ENCODE measurements around the gene OR6K3.
"Not testable (repeated sequence)": the region's sequence is repeated elsewhere in the genome, so short reads cannot be mapped to it uniquely, and the experiment has no call there.

The OR6K3 gene, protein sequence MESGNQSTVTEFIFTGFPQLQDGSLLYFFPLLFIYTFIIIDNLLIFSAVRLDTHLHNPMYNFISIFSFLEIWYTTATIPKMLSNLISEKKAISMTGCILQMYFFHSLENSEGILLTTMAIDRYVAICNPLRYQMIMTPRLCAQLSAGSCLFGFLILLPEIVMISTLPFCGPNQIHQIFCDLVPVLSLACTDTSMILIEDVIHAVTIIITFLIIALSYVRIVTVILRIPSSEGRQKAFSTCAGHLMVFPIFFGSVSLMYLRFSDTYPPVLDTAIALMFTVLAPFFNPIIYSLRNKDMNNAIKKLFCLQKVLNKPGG

GRCh38 chr1:158720620-158721019 lies at the start of gene OR6K3:
Gene OR6K3 (minus strand): TSS chr1:158720720. CDS start chr1:158718115, 2,605 bp downstream.
- DNase-seq = no peak

- no peak for DNase-seq
Observed at GRCh38 chr1:158754420-158754819, 33.9 kb upstream of the OR6K3 start, which contains the start of gene OR6K6. Gene OR6K6 (plus strand): TSS chr1:158754720. CDS start chr1:158754888, 168 bp downstream.

DNA sequence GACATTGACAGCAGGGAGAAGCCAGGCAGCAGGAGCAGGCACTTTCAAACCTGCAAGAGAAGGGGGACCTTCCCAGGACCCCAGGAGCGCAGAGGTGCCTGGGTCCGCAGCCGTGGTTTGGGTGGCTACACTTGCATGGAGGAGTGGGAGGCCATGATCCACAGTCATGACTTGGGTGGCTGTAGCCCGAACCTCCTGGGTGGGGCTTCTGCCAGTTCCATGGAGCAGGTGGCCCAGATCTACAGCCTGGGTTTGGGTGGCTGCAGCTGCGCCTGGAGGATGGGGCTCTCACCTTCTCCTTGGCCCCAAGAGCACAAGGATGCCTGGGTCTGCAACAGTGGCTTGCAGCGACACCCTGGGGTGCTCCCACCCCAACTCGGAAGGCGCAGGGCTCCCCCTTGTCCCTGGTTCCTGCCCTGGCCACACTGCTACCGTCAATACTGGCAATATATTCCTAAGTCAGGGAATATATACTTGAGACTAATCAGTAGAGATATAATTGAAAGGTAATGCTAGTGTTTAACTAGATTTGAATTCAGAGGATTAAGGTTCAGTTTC lies 31.7 kb upstream of the OR6K3 start:
- DNase-seq = no peak

DNA sequence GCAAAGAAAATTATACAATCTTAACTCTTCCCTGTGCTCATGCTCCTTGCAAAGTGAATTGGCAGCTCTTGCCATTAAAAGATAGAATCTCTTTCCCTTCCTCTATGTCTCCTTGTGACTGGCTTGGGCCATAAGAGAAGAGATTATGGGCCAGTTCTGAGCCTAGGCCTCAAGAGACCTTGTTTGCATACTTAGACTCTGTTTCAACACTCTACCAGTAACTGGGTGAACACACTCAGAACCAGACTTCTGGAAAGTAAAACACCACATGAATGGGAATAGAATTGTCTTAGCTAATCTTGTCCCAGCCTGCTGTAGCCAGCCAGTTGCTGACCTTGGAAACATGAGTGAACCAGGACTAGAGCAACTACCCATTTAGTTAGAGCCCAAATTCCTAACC lies 15.3 kb upstream of the OR6K3 start:
- DNase-seq = no peak

- DNase-seq = no peak
Observed at GRCh38 chr1:158732524-158732923, 12.0 kb upstream of the OR6K3 start.

- DNase-seq = no peak
Observed at GRCh38 chr1:158731707-158732106, 11.2 kb upstream of the OR6K3 start.

DNA sequence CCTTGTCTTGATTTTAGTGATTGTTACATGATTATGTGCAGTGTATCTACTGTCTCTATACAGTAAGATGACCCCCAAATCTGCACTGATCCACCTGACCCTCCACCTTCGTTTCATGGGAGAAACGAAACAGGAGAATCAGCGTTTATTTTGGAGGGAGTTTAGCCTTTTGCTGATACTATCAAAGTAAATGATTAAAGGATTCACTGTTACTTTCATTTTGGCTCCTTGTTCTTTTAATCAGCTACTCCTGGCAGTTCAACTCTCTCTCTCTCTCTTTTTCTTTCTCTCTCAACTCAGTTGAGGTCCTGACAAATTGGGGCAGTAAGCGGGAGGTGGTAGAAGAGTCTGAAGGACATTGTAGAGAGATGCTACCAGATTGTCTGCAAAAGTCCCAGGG lies 9.9 kb upstream of the OR6K3 start:
- DNase-seq = no peak

- no peak for DNase-seq
Observed at GRCh38 chr1:158728510-158729225, 8.1 kb upstream of the OR6K3 start.

DNA sequence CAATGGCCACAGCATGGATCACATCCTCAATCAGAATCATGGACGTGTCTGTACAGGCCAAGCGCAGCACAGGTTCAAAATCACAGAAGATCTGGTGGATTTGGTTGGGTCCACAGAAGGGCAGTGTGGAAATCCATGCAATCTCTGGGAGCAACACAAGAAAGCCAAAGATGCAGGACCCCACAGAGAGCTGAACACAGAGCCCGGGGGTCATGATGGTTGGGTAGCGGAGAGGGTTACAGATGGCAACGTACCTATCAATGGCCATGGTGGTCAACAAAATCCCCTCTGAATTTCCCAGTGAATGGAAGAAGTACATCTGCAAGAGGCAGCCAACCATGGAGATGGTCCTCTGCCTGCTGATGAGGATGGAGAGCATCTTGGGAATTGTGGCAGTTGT lies 3.9 kb upstream of the OR6K3 start:
- no peak for DNase-seq

- DNase-seq = no peak
Observed at GRCh38 chr1:158719664-158720063, 856 bp downstream of the OR6K3 start.

DNA sequence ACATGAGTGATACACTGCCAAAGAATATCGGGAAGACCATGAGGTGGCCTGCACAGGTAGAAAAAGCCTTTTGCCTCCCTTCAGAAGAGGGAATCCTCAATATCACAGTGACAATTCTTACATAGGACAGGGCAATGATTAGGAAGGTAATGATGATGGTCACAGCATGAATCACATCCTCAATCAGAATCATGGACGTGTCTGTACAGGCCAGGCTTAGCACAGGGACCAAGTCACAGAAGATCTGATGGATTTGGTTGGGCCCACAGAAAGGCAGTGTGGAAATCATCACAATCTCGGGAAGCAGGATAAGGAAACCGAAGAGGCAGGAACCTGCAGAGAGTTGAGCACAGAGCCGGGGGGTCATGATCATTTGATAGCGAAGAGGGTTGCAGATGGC lies 3.2 kb downstream of the OR6K3 start:
- no peak for DNase-seq

GRCh38 chr1:158716335-158716734 lies 4.2 kb downstream of the OR6K3 start:
- no peak for DNase-seq

DNA sequence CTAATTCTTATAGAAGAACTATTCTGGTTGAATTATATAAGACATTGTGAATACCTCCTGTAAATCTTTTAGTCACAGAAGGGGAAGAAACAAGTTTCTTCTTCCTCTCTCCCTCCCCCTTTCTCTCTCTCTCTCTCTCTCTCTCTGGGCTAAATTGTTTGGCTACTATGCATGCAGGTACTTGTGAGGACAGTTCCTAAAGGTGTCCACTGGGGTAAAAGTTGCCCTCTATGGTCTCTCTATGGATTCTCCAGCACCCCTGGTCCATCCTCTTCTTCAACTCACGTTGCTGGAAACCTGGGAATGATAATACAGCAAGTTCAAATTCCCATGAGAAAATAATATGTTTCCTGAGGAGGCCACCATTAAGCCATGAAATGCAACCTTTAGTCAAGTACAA lies 5.8 kb downstream of the OR6K3 start:
- no peak for DNase-seq

GRCh38 chr1:158711098-158711497 lies 9.4 kb downstream of the OR6K3 start:
- DNase-seq = no peak

- no peak for DNase-seq
Observed at GRCh38 chr1:158706096-158706495, 14.4 kb downstream of the OR6K3 start.

DNA sequence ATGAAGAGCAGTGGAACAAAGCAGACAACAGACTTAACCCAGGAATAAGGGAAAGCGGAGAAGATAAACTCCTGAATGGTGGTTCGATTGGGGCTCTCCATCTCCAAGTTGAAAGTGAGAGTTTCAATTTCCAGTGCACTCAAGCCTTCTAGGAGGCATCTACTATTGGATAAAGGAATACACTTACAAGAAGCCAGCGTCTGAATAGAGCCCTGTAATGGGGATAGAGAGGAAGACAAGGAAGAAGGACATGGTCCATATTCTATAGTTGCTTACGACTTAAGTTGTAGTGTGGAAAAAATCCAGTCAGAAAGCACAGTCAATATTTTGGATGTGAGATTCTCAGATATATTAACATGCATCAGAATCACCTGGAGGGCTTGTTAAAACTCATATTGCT lies 20.0 kb downstream of the OR6K3 start, which contains the start of gene OR6K2:
Gene OR6K2 (minus strand): TSS at position 101 of the 400 bp plus-strand sequence. CDS start 0 bp downstream, at position 101.
- DNase-seq = no peak

GRCh38 chr1:158694596-158694995 lies 25.9 kb downstream of the OR6K3 start:
- DNase-seq = no peak

- DNase-seq = no peak
Observed at GRCh38 chr1:158692356-158692755, 28.2 kb downstream of the OR6K3 start.

- no peak for DNase-seq
Observed at GRCh38 chr1:158691907-158692306, 28.6 kb downstream of the OR6K3 start.

DNA sequence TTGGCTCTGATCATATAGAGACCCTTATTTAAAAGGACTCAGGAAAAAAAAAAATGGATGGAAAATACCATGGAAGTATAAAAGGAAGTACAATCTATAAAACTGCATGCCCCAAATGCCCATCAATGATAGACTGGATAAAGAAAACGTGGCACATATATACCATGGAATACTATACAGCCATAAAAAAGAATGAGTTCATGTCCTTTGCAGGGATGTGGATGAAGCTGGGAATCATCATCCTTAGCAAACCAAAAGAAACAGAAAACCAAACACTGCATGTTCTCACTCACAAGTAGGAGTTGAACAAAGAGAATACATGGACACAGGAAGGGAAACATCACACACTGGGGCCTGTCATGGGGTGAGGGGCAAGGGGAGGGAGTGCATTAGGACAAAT lies 29.4 kb downstream of the OR6K3 start:
- not testable (repeated sequence) for DNase-seq

DNA sequence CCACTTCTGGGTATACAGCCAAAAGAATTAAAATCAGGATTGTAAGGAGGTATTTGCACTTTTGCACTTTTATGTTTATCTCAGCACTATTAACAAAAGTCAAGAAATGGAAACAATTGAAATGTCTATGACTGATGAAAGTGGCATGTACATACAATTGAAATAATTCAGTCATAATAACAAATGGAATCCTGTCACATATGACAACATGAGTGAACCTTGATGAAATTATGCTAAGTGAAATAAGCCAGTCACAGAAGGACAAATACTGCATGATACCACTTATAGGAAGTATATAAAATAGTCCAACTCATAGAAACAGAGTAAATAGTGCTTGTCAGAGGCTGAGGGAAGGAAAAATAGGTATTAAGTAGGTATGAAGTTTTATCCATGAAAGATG lies 30.6 kb downstream of the OR6K3 start:
- DNase-seq = no peak

DNA sequence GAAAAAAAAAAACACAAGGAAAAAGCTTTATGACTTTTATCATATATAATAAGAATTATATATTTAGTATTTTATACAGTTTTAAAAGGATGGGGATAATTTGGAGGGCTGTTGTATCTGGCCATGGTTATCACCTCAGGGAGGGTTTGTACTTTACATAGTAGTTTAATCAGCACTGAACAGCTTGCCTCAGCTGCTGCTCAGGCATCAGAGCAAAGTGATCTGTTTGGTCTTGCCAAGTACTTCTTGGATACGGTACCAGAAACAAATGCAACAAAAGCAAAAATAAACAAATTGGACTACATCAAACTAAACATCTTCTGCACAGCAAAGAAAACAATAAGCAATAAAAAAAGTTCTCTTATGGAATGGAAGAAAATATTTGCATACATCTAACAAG lies 31.4 kb downstream of the OR6K3 start:
- no peak for DNase-seq

DNA sequence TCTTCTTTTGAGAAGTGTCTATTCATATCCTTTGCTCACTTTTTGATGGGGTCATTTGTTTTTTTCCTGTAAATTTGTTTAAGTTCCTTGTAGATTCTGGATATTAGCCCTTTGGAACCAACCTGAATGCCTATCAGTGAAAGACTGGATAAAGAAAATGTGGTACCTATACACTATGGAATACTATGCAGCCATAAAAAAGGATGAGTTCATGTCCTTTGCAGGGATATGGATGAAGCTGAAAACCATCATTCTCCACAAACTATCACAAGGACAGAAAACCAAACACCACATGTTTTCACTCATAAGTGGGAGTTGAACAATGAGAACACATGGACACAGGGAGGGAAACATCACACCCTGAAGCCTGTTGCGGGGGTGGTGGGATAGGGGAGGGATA lies 32.2 kb downstream of the OR6K3 start:
- DNase-seq = not testable (repeated sequence)

- no peak for DNase-seq
Observed at GRCh38 chr1:158687037-158687436, 33.5 kb downstream of the OR6K3 start.

Data from stimulated activated CD4-positive, alpha-beta T cell treated with anti-CD3 and anti-CD28 coated beads, Interleukin-2, amount 100 ng/mL, for 48 hours (primary cell).